ENCODE measurements around the gene CCNI.

GRCh38 chr4:77073106-77073809 is 2.5 kb downstream of the CCNI start:
- TF ChIP-seq CTCF (IDR thresholded peaks at IDR 0.05) (no peak), EZH2 (IDR thresholded peaks at IDR 0.05) (no peak), EZH2phosphoT487 (IDR thresholded peaks at IDR 0.05) (no peak)

Data from neural progenitor cell (in vitro differentiated cells).